Breast epithelium (tissue), 4 donors: Measurements from ENCODE around the gene WASHC4. TPM values are rescaled to one million over a fixed set of nuclear protein-coding genes. Genes with fewer than 3 reads are reported as not detected.

ENCODE experiments used
- DNase-seq, 2 donors: peaks; one replicate each; pipeline ENCODE4 v3.0.0-alpha.2; 2019; ENCODE audit warnings: low spot score in 2 of 2
- H3K27ac ChIP-seq, 2 donors: fragments of 200-600 bp; sonication (generic) in 1 of 2; one replicate each; pipeline ENCODE4 v1.5.1; 2016 to 2019; ENCODE audit warnings: mild to moderate bottlenecking in 1 of 2
- H3K27me3 ChIP-seq, 2 donors: fragments of 200-600 bp; sonication (generic) in 1 of 2; one replicate each; pipeline versions ENCODE4 v1.5.1 to v1.6.0; 2017 to 2019; ENCODE audit warnings: control low read depth in 1 of 2, mild to moderate bottlenecking in 1 of 2
- H3K36me3 ChIP-seq: fragments of 200-600 bp; one replicate; pipeline ENCODE4 v1.5.1; 2019
- H3K4me1 ChIP-seq, 2 donors: fragments of 200-600 bp; sonication (generic); one replicate each; pipeline ENCODE4 v1.5.1; 2016 to 2019; ENCODE audit warnings: control low read depth in 1 of 2
- H3K4me3 ChIP-seq, 3 donors: fragments of 200-600 bp; sonication (generic); 1 replicate in 2 of 3; 2 replicates in 1 of 3; pipeline ENCODE4 v1.5.1; 2016 to 2019; ENCODE audit warnings: mild to moderate bottlenecking in 3 of 3, moderate library complexity in 2 of 3
- H3K9me3 ChIP-seq, 2 donors: fragments of 200-600 bp; sonication (generic) in 1 of 2; one replicate each; pipeline ENCODE4 v1.5.1; 2016 to 2019; ENCODE audit warnings: control low read depth in 1 of 2
- POLR2A ChIP-seq: fragments of 450-650 bp; IDR thresholded peaks from one replicate; pipeline ENCODE4 v1.6.1; 2016; ENCODE audit warnings: antibody characterized with exemption, mild to moderate bottlenecking, moderate library complexity
- POLR2AphosphoS5 ChIP-seq, 3 donors: sonication (generic); formaldehyde crosslinking; IDR thresholded peaks; one replicate each; pipeline ENCODE4 v1.6.1; 2017; ENCODE audit warnings: antibody characterized with exemption in 3 of 3
- intact Hi-C: fragments of 100-400 bp; cut with DNase I; formaldehyde crosslinking; loops from one replicate; pipeline ENCODE4 v1.15.1; 2023; ENCODE audit warnings: low total_unique reads
- total RNA-seq, 3 donors: library from RNA; depleted of rRNA; stranded (reverse); fragments of >200 nt; gene quantifications; one replicate each; pipeline ENCODE4 v1.1.0, GENCODE V29; 2016
- TF ChIP-seq, protein P1 (sequence below), 3 donors: fragments of 450-650 bp; IDR thresholded peaks; one replicate each; pipeline ENCODE4 v1.5.1; 2016 to 2017; ENCODE audit warnings: antibody characterized with exemption in 3 of 3, mild to moderate bottlenecking in 3 of 3, moderate library complexity in 3 of 3

Gene WASHC4, protein sequence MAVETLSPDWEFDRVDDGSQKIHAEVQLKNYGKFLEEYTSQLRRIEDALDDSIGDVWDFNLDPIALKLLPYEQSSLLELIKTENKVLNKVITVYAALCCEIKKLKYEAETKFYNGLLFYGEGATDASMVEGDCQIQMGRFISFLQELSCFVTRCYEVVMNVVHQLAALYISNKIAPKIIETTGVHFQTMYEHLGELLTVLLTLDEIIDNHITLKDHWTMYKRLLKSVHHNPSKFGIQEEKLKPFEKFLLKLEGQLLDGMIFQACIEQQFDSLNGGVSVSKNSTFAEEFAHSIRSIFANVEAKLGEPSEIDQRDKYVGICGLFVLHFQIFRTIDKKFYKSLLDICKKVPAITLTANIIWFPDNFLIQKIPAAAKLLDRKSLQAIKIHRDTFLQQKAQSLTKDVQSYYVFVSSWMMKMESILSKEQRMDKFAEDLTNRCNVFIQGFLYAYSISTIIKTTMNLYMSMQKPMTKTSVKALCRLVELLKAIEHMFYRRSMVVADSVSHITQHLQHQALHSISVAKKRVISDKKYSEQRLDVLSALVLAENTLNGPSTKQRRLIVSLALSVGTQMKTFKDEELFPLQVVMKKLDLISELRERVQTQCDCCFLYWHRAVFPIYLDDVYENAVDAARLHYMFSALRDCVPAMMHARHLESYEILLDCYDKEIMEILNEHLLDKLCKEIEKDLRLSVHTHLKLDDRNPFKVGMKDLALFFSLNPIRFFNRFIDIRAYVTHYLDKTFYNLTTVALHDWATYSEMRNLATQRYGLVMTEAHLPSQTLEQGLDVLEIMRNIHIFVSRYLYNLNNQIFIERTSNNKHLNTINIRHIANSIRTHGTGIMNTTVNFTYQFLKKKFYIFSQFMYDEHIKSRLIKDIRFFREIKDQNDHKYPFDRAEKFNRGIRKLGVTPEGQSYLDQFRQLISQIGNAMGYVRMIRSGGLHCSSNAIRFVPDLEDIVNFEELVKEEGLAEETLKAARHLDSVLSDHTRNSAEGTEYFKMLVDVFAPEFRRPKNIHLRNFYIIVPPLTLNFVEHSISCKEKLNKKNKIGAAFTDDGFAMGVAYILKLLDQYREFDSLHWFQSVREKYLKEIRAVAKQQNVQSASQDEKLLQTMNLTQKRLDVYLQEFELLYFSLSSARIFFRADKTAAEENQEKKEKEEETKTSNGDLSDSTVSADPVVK
- 10 to 100 TPM; 65.6 to 90.3 (median 88.2) TPM for total RNA-seq

GRCh38 chr12:105107494-105108371 lies at the start of gene WASHC4:
TSS of gene WASHC4 (plus strand) at chr12:105107731. CDS start at chr12:105107801, 70 bp downstream.
- peak within 1 kb of the TSS; percentile 94 to 95 for H3K27ac ChIP-seq
- peaks cover 0 to 9% of the 10 kb centered on the region in 2 donors for H3K4me1 ChIP-seq
- H3K4me3 ChIP-seq, result peak within 1 kb of the TSS; percentile 78 to 97 (median 96)
- no peaks in the 10 kb centered on the region for H3K9me3 ChIP-seq
- no peaks in the 10 kb centered on the region for H3K27me3 ChIP-seq
- TF ChIP-seq, protein P1, sequence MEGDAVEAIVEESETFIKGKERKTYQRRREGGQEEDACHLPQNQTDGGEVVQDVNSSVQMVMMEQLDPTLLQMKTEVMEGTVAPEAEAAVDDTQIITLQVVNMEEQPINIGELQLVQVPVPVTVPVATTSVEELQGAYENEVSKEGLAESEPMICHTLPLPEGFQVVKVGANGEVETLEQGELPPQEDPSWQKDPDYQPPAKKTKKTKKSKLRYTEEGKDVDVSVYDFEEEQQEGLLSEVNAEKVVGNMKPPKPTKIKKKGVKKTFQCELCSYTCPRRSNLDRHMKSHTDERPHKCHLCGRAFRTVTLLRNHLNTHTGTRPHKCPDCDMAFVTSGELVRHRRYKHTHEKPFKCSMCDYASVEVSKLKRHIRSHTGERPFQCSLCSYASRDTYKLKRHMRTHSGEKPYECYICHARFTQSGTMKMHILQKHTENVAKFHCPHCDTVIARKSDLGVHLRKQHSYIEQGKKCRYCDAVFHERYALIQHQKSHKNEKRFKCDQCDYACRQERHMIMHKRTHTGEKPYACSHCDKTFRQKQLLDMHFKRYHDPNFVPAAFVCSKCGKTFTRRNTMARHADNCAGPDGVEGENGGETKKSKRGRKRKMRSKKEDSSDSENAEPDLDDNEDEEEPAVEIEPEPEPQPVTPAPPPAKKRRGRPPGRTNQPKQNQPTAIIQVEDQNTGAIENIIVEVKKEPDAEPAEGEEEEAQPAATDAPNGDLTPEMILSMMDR (IDR thresholded peaks at IDR 0.05), result peak in 1 of 3 donors; percentile 6
- TF ChIP-seq POLR2A, result peak; percentile 86
- TF ChIP-seq POLR2AphosphoS5 (IDR thresholded peaks at IDR 0.05), result peak; percentile 90 to 96 (median 92)
- H3K36me3 ChIP-seq, result peaks cover 4% of the 10 kb centered on the region
- peak; percentile 93 for DNase-seq
- intact Hi-C loops, result no loop called here

GRCh38 chr12:105060715-105061378 lies 46.7 kb upstream of the WASHC4 start:
- no peaks in the 10 kb centered on the region for H3K36me3 ChIP-seq

DNA sequence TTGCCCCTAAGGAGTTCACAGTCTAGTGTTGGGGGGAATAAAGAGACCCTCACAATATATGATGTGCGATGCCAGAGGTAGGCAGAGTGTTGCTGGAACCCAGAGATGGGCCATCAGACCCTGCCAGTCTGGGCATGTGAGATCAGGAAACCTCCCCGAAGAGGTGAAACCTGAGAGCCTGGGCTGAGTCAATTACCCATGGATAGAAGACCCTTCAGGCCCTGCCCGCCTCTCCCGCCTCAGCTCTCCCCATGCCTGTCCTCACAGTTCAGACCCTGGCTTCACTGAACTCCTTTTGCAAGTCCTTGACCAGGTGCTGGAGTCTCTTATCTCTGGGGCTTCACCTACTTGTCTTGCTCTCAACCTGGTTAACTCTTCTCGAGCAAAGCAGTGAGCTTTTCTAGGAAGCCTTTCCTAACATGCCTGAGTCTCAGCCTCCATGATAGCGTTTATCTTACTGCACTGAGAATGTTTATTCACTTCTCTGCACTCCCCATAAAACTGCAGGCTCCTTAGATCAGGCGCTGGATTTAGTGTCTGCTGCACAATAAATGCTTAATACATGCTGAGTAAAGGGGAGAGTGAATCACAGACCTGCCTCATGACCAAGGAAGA lies 42.9 kb upstream of the WASHC4 start:
- no peak for DNase-seq
- Histone ChIP-seq H3K27me3 (no peaks in the 10 kb centered on the region), H3K4me1 (no peaks in the 10 kb centered on the region), H3K36me3 (no peaks in the 10 kb centered on the region), H3K27ac (no peak overlapping the region), H3K9me3 (no peaks in the 10 kb centered on the region), H3K4me3 (no peak overlapping the region)
- intact Hi-C loops, result no loop called here
- TF ChIP-seq POLR2A, result no peak
- TF ChIP-seq, protein P1 (IDR thresholded peaks at IDR 0.05), result no peak
- no peak for TF ChIP-seq POLR2AphosphoS5 (IDR thresholded peaks at IDR 0.05)

More at GRCh38 chr12:105060715-105061378, 46.7 kb upstream of the WASHC4 start:
- Histone ChIP-seq H3K4me1 (no peaks in the 10 kb centered on the region), H3K27ac (no peak overlapping the region), H3K27me3 (no peaks in the 10 kb centered on the region), H3K4me3 (no peak overlapping the region), H3K9me3 (peaks cover 0 to 8% of the 10 kb centered on the region in 2 donors)
- intact Hi-C loops, result no loop called here
- no peak for DNase-seq
- TF ChIP-seq POLR2AphosphoS5 (IDR thresholded peaks at IDR 0.05) (no peak), POLR2A (no peak)
- TF ChIP-seq, protein P1 (IDR thresholded peaks at IDR 0.05), result no peak

DNA sequence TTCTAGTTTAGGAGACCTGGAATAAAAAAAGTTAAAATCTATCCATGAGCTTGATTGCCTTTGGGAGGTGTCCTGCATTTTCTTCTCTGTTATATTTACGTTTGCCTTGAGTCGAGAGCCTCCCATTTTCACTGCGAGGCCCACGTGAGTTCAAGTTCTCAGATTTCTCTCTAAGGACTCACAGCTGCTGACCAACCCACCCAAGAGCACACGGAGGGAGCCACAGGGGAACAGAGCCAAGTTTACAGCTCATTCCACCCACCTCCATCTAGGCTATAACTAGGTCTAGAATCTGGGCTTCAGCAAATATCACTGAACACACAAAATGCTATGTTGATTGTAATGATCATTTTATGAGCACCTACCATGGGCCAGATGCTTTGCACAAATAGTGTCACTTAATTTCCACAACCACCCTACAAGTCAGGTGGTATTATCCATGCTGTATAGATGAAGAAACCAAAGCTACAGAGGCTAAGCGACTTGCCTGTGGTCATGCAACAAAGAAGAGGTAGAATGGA lies 40.0 kb upstream of the WASHC4 start:
- no peak for TF ChIP-seq POLR2AphosphoS5 (IDR thresholded peaks at IDR 0.05)
- TF ChIP-seq, protein P1 (IDR thresholded peaks at IDR 0.05), result no peak
- TF ChIP-seq POLR2A, result no peak
- no peak overlapping the region for H3K4me3 ChIP-seq
- no peaks in the 10 kb centered on the region for H3K36me3 ChIP-seq
- no peaks in the 10 kb centered on the region for H3K9me3 ChIP-seq
- no peak for DNase-seq
- H3K27me3 ChIP-seq, result no peaks in the 10 kb centered on the region
- H3K27ac ChIP-seq, result no peak overlapping the region
- intact Hi-C loops, result no loop called here
- no peaks in the 10 kb centered on the region for H3K4me1 ChIP-seq
